ENCODE measurements around the gene GNLY. TPM values are rescaled to one million over a fixed set of nuclear protein-coding genes. Genes with fewer than 3 reads are reported as not detected.
"Not testable (repeated sequence)": the region's sequence is repeated elsewhere in the genome, so short reads cannot be mapped to it uniquely, and the experiment has no call there.

GNLY gene
- total RNA-seq, 1 donor from 2014 or later: not detected

DNA sequence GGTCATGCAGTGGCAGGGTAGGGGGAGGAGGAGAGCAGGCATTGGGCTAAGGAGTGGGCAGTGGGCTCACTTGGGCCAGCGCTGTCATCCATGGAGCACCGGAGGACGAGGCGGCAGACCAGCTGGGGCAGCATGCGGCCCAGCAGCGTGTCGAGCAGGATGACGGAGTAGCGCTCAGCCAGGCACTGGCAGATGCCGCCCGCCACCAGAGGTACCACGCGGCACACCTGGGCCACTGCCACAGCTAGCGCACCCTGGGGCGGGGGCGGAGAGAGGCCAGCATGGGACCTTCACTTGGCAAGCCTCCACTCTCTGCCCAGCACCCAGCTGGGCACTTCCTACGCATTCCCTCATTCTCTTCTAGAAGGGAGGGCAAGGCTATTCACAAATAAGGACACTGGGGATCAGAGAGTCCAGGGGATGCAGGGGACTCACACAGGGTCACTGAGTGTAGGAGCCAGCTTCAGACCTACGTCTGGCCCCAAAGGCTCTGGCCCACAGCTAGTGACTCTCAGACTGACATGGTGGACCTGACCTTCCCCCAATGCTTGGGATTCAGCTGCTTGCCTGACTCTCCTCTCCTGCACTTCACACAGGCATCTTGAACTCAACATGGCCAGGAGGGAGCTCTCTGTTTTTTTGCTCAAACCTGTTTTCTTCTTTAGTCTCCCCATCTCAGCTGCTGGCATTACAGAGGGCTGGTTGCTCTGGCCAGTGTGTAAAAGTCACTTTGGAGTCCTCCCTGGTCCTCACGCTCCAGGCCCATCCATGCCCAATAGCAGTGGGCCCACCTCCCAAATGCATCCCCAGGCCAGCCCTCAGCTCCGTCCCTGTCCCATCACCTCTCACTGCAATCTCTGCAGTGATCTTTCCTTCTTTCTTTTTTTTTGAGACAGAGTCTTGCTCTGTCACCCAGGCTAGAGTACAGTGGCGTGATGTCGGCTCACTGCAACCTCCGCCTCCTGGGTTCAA lies 30.3 kb upstream of the GNLY start:
- Histone ChIP-seq H3K4me1 (ENCODE audit: control insufficient read depth in 3 of 3, insufficient read depth in 3 of 3, low read length in 3 of 3) (peaks cover 14 to 16% (median 15%) of the 10 kb centered on the region in 3 donors), H3K4me3 (ENCODE audit: low read length in 3 of 3) (no peak overlapping the region), H3K36me3 (ENCODE audit: control insufficient read depth in 3 of 3, insufficient read depth in 3 of 3, low read length in 3 of 3) (no peaks in the 10 kb centered on the region), H3K9ac (ENCODE audit: low read depth in 1 of 3, low read length in 3 of 3) (no peak overlapping the region), H3K9me3 (ENCODE audit: control insufficient read depth in 3 of 3, low read length in 3 of 3) (no peaks in the 10 kb centered on the region), H3K27ac (ENCODE audit: low read depth, low read length) (no peak overlapping the region), H3K27me3 (ENCODE audit: control insufficient read depth in 3 of 3, insufficient read depth in 3 of 3, low read length in 3 of 3) (no peaks in the 10 kb centered on the region)

DNA sequence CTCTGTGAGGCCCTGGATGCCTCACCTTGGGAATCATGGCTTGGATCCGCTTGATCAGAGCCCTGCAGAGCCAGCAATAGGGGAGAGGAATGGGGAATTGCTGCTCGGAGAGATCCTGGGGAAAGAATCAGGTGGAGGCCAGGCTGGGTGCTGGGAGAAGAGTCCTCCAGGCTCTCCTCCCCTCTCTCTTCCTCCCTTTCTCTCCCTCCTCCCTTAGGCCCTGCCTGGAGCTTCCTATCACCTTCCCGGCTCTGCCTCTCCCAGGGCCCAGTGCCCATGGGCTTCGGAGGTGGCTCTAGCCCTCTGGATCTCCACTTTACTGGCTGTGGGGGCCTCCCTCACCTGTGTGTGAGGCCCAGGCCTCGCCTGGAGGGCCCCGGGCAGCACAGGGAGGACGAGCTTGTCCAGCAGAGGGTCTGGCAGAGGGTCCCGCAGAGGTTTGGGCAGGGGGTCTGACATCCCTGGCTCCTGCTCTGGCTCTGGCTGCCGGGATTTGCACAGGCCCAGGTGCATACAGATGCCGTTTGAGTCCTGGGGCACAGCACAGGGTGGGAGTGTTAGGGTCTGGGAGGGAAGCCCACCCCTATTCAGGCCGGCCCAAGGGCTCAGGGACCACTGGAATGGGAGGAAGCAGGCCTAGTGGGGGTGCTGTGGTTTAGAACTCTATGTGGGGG lies 28.8 kb upstream of the GNLY start:
- peak overlapping the region in 1 of 3 donors; percentile 16 for H3K9ac ChIP-seq (ENCODE audit: low read depth in 1 of 3, low read length in 3 of 3)
- no peak overlapping the region for H3K4me3 ChIP-seq (ENCODE audit: low read length in 3 of 3)
- no peaks in the 10 kb centered on the region for H3K27me3 ChIP-seq (ENCODE audit: control insufficient read depth in 3 of 3, insufficient read depth in 3 of 3, low read length in 3 of 3)
- H3K9me3 ChIP-seq (ENCODE audit: control insufficient read depth in 3 of 3, low read length in 3 of 3): no peaks in the 10 kb centered on the region
- H3K4me1 ChIP-seq (ENCODE audit: control insufficient read depth in 3 of 3, insufficient read depth in 3 of 3, low read length in 3 of 3): peaks cover 14 to 16% (median 15%) of the 10 kb centered on the region in 3 donors
- no peak overlapping the region for H3K27ac ChIP-seq (ENCODE audit: low read depth, low read length)
- H3K36me3 ChIP-seq (ENCODE audit: control insufficient read depth in 3 of 3, insufficient read depth in 3 of 3, low read length in 3 of 3): no peaks in the 10 kb centered on the region

DNA sequence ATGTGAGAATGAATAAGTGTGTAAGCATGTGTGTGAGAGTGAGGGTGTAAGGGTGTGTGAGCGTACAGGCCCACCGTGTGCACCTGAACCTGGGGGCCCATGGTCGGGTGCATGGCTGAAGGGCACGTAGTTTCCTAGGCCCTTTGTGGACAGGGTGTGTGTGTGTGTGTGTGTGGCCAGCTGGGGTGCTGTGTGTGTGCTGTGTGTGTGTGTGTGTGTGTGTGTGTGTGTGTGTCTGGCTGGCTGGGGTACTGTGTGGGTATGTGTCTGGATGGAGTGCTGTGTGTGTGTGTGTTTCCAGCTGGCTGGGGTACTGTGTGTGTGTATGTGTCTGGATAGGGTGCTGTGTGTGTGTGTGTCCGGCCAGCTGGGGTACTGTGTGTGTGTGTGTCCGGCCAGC lies 28.1 kb upstream of the GNLY start:
- Histone ChIP-seq H3K27ac (ENCODE audit: low read depth, low read length) (no peak overlapping the region), H3K9ac (ENCODE audit: low read depth in 1 of 3, low read length in 3 of 3) (no peak overlapping the region)

DNA sequence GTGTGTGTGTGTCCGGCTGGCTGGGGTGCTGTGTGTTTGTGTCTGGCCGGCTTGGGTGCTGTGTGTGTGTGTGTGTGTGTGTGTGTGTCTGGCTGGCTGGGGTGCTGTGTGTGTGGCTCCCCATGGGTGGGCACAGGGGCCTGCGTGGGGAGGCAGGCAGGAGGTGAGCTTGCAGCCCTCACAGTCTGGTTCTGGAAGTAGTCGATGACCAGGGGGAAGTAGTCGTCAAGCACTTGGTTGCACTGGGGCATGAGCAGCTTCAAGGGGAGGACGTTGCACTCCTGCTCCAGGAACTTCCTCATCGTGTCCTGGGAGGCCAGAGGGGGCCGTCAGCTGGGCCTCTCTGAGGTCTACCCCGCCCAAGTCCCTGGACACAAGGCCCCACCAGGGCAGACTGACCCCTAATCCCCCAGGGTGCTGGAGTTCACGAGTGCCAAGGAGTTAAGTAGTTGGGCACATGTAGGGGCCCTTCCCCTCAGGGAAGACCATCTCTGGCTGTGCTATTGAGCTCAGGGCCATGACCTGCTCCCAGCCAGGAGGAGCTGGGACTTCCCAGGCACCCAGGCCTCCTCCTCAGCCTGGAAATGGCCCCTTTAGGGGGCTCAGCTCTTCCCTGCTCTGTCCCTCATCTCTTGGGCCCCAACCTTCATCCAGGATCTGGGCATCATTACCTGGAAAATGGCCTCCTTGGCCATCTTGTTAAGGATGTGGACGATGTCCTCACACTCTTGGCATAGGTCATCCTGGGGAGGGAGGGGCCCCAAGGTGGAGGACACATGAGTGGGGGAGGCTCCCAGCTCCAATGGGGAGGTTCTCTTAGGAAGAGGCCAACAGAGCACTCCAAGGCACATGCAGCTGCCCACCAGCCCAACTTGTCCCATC lies 27.5 kb upstream of the GNLY start:
- Histone ChIP-seq H3K4me1 (ENCODE audit: control insufficient read depth in 3 of 3, insufficient read depth in 3 of 3, low read length in 3 of 3) (peaks cover 10 to 13% (median 11%) of the 10 kb centered on the region in 3 donors), H3K27ac (ENCODE audit: low read depth, low read length) (no peak overlapping the region), H3K4me3 (ENCODE audit: low read length in 3 of 3) (no peak overlapping the region), H3K36me3 (ENCODE audit: control insufficient read depth in 3 of 3, insufficient read depth in 3 of 3, low read length in 3 of 3) (no peaks in the 10 kb centered on the region), H3K9ac (ENCODE audit: low read depth in 1 of 3, low read length in 3 of 3) (no peak overlapping the region), H3K9me3 (ENCODE audit: control insufficient read depth in 3 of 3, low read length in 3 of 3) (no peaks in the 10 kb centered on the region), H3K27me3 (ENCODE audit: control insufficient read depth in 3 of 3, insufficient read depth in 3 of 3, low read length in 3 of 3) (no peaks in the 10 kb centered on the region)

More for the DNA sequence above, 28.1 kb upstream of the GNLY start:
- Histone ChIP-seq H3K27me3 (ENCODE audit: control insufficient read depth in 3 of 3, insufficient read depth in 3 of 3, low read length in 3 of 3) (no peaks in the 10 kb centered on the region), H3K36me3 (ENCODE audit: control insufficient read depth in 3 of 3, insufficient read depth in 3 of 3, low read length in 3 of 3) (no peaks in the 10 kb centered on the region), H3K4me3 (ENCODE audit: low read length in 3 of 3) (no peak overlapping the region), H3K4me1 (ENCODE audit: control insufficient read depth in 3 of 3, insufficient read depth in 3 of 3, low read length in 3 of 3) (peaks cover 14 to 16% (median 15%) of the 10 kb centered on the region in 3 donors), H3K9me3 (ENCODE audit: control insufficient read depth in 3 of 3, low read length in 3 of 3) (no peaks in the 10 kb centered on the region)

DNA sequence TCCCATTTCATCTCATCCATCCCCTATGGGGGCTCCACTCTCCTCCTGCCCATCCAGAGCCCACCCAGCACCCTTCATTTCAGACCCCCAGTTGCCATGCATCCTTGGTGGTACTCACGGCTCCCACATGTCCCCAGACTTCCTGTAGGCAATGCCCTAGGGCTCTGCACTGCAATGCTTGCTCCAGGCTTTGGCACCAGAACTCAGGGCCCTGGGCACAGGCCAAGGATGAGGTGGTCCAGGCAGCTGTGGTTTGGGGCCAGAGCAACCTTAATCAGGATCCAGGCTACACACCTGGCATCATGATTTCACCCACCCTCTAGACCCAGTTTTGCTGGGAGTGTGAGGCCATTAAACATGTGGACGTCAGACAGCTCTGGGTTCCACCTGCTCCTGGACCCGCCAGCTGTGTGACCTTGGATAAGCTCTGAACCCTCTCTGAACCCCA lies 26.6 kb upstream of the GNLY start:
- no peak overlapping the region for H3K27ac ChIP-seq (ENCODE audit: low read depth, low read length)
- H3K4me1 ChIP-seq (ENCODE audit: control insufficient read depth in 3 of 3, insufficient read depth in 3 of 3, low read length in 3 of 3): peaks cover 7 to 10% (median 8%) of the 10 kb centered on the region in 3 donors
- H3K27me3 ChIP-seq (ENCODE audit: control insufficient read depth in 3 of 3, insufficient read depth in 3 of 3, low read length in 3 of 3): no peaks in the 10 kb centered on the region
- H3K36me3 ChIP-seq (ENCODE audit: control insufficient read depth in 3 of 3, insufficient read depth in 3 of 3, low read length in 3 of 3): no peaks in the 10 kb centered on the region
- H3K9ac ChIP-seq (ENCODE audit: low read depth in 1 of 3, low read length in 3 of 3): no peak overlapping the region
- H3K9me3 ChIP-seq (ENCODE audit: control insufficient read depth in 3 of 3, low read length in 3 of 3): no peaks in the 10 kb centered on the region
- no peak overlapping the region for H3K4me3 ChIP-seq (ENCODE audit: low read length in 3 of 3)

DNA sequence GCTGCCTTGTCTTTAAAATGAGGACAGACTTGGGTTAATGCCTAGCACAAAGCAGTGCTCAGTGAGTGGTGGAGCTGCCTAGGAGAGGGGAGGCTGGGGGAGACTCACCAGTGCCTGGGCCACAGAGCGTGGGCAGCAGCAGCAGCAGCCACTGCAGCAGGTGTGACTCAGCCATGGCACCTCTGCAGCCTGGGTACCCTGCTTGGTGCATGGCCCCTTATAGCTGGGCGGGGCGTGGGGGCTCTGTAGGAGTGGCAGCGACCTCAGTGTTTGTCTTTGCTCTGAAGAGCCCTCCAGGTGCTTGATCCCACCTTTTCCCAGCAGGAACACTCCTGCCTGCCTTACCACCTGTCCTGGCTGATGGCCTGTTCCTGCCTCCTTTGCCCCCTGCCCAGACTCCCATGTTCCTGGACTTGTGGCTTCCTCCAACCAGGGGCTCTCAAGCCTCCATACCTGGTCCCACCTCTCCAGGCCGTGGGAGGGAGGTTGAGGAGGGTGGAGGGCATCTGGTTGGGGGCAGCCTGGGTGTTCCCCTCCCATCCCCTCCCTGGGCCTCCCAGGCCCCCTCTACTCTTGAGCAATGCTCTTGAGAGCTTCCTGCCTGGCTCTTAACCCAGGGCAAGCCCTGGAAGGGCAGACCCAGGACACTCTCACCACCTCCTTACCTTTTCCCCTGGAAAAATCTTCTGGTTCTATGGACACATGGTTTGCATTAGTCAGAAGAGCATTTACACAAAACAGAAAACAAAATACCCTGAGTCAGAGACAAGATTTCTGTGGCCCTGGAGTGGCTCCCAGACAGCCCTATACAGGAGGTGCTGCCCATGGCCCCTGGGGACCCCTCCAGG lies 25.9 kb upstream of the GNLY start, which contains the start of gene SFTPB:
TSS of gene SFTPB (minus strand) at position 191 of the 848 bp plus-strand sequence. CDS start at position 175, 16 bp downstream.
- Histone ChIP-seq H3K4me3 (ENCODE audit: low read length in 3 of 3) (no peak within 1 kb of the TSS), H3K9ac (ENCODE audit: low read depth in 1 of 3, low read length in 3 of 3) (no peak within 1 kb of the TSS), H3K4me1 (ENCODE audit: control insufficient read depth in 3 of 3, insufficient read depth in 3 of 3, low read length in 3 of 3) (peaks cover 3 to 8% (median 4%) of the 10 kb centered on the region in 3 donors), H3K27me3 (ENCODE audit: control insufficient read depth in 3 of 3, insufficient read depth in 3 of 3, low read length in 3 of 3) (no peaks in the 10 kb centered on the region), H3K36me3 (ENCODE audit: control insufficient read depth in 3 of 3, insufficient read depth in 3 of 3, low read length in 3 of 3) (no peaks in the 10 kb centered on the region), H3K27ac (ENCODE audit: low read depth, low read length) (no peak within 1 kb of the TSS), H3K9me3 (ENCODE audit: control insufficient read depth in 3 of 3, low read length in 3 of 3) (no peaks in the 10 kb centered on the region)

DNA sequence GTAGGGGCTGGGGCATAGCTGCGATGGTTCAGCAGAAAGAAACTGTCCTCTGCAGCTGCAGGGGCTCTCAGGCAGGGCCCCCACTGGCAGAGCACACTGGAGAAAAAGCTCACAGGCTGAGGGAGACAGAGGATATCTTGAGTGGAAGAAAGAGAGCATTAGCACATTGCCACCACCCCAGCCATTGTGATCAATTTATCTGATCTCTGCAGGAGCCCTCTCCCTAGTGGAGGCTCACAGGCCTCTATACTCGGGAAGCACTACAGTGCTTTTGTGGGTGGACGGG lies 25.4 kb upstream of the GNLY start:
- Histone ChIP-seq H3K4me1 (ENCODE audit: control insufficient read depth in 3 of 3, insufficient read depth in 3 of 3, low read length in 3 of 3) (peaks cover 0 to 4% (median under 1%) of the 10 kb centered on the region in 3 donors), H3K36me3 (ENCODE audit: control insufficient read depth in 3 of 3, insufficient read depth in 3 of 3, low read length in 3 of 3) (no peaks in the 10 kb centered on the region), H3K9ac (ENCODE audit: low read depth in 1 of 3, low read length in 3 of 3) (no peak overlapping the region), H3K27me3 (ENCODE audit: control insufficient read depth in 3 of 3, insufficient read depth in 3 of 3, low read length in 3 of 3) (no peaks in the 10 kb centered on the region), H3K9me3 (ENCODE audit: control insufficient read depth in 3 of 3, low read length in 3 of 3) (no peaks in the 10 kb centered on the region), H3K4me3 (ENCODE audit: low read length in 3 of 3) (no peak overlapping the region), H3K27ac (ENCODE audit: low read depth, low read length) (no peak overlapping the region)

DNA sequence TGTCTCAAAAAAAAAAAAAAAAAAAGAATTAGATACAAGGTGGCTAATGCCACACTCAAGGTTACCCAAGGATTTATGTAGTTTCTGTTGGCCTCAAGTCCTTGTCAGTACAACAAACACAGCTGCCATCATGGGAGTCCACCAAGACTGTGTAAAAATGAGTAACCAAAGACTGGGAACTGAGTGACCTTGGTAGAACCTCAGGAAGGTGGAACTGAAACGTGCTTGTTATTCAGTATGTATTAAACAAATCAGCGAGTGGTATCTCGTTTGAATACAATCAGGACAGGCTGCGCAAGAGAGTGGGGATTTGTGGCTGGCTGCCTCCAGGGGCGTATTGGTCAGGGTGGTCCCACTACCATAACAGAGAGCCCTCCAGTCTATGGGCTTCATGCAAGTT lies 24.6 kb upstream of the GNLY start:
- Histone ChIP-seq H3K9me3 (ENCODE audit: control insufficient read depth in 3 of 3, low read length in 3 of 3) (no peaks in the 10 kb centered on the region), H3K4me1 (ENCODE audit: control insufficient read depth in 3 of 3, insufficient read depth in 3 of 3, low read length in 3 of 3) (peaks cover 0 to 8% (median 5%) of the 10 kb centered on the region in 3 donors), H3K27ac (ENCODE audit: low read depth, low read length) (no peak overlapping the region), H3K9ac (ENCODE audit: low read depth in 1 of 3, low read length in 3 of 3) (no peak overlapping the region), H3K27me3 (ENCODE audit: control insufficient read depth in 3 of 3, insufficient read depth in 3 of 3, low read length in 3 of 3) (no peaks in the 10 kb centered on the region), H3K36me3 (ENCODE audit: control insufficient read depth in 3 of 3, insufficient read depth in 3 of 3, low read length in 3 of 3) (no peaks in the 10 kb centered on the region), H3K4me3 (ENCODE audit: low read length in 3 of 3) (no peak overlapping the region)

DNA sequence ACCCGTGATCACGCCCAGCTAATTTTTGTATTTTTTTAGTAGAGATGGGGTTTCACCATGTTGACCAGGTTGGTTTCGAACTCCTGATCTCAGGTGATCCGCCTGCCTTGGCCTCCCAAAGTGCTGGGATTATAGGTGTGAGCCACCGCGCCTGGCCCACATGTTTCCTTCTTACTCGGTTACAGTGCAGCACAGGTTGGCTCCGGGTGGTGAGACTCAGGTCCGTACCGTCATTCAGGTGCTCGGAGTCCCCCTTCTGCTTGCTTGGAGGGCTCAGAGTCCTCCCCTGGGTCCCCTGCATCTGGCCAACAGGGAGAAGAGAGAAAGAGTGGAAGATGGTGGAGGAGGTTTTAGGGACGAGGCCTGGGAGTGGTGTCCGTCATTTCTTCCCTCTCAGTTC lies 23.7 kb upstream of the GNLY start:
- peaks cover 0 to 12% (median 7%) of the 10 kb centered on the region in 3 donors for H3K4me1 ChIP-seq (ENCODE audit: control insufficient read depth in 3 of 3, insufficient read depth in 3 of 3, low read length in 3 of 3)
- not testable (repeated sequence) for H3K36me3 ChIP-seq (ENCODE audit: control insufficient read depth in 3 of 3, insufficient read depth in 3 of 3, low read length in 3 of 3); H3K9ac ChIP-seq (ENCODE audit: low read depth in 1 of 3, low read length in 3 of 3); H3K27me3 ChIP-seq (ENCODE audit: control insufficient read depth in 3 of 3, insufficient read depth in 3 of 3, low read length in 3 of 3); H3K4me3 ChIP-seq (ENCODE audit: low read length in 3 of 3); H3K9me3 ChIP-seq (ENCODE audit: control insufficient read depth in 3 of 3, low read length in 3 of 3); H3K27ac ChIP-seq (ENCODE audit: low read depth, low read length)
